NCI-H526 (cell line): ENCODE data around the gene MNX1.

Experiments
- DNase-seq, 2 experiments: peaks; one replicate each; lab custom pipeline; 2025; lab: John Stamatoyannopoulos, UW

The MNX1 gene

DNA sequence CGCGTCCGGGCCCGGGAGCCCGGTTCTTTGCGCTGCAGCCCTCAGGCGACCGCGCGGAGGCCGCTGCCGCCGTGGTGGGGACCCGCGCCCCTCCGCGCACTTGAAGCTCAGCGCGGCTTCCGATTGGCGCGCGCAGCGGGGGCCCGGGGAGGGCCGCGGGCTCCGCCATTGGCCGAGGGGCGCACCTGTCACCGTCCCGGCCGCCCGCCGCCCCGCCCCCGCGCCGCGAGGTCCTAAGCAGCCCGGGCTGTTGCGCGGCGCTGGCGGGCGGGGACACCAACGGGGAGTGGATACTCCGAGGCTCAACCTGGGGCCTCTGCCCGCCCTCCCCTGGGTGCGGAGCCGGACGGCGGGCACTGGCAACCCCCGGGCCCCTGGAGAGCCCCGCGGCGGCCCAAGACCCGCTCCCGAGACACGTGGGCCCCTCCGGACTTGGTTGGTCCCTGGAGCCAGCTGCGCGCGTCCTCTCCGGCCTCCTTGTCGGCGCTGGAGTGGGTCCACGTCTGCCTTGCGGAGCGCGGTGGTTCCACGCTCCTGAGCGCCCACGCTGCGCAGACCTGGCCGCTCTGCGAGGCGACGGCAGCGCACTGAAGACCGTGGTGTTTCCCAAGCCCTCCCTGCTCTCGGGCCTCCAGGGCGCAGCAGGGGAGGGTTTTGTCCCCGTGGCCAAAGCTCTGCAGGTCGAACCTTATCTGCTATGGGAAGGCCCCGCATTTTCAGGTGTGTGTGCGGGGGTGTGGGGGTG, at the start of gene MNX1:
Gene MNX1 (minus strand): TSS at position 76 of the 745 bp plus-strand sequence. CDS start 313 bp downstream, outside the sequence.
- peak; percentile 87 to 99 for DNase-seq

GRCh38 chr7:157059534-157059933, 49.1 kb upstream of the MNX1 start:
- no peak for DNase-seq

GRCh38 chr7:157058701-157059100, 48.2 kb upstream of the MNX1 start:
- no peak for DNase-seq

- peak in 1 of 2 experiments; percentile 48 for DNase-seq
These were observed 47.6 kb upstream of the MNX1 start for GRCh38 chr7:157058068-157058467.

DNA sequence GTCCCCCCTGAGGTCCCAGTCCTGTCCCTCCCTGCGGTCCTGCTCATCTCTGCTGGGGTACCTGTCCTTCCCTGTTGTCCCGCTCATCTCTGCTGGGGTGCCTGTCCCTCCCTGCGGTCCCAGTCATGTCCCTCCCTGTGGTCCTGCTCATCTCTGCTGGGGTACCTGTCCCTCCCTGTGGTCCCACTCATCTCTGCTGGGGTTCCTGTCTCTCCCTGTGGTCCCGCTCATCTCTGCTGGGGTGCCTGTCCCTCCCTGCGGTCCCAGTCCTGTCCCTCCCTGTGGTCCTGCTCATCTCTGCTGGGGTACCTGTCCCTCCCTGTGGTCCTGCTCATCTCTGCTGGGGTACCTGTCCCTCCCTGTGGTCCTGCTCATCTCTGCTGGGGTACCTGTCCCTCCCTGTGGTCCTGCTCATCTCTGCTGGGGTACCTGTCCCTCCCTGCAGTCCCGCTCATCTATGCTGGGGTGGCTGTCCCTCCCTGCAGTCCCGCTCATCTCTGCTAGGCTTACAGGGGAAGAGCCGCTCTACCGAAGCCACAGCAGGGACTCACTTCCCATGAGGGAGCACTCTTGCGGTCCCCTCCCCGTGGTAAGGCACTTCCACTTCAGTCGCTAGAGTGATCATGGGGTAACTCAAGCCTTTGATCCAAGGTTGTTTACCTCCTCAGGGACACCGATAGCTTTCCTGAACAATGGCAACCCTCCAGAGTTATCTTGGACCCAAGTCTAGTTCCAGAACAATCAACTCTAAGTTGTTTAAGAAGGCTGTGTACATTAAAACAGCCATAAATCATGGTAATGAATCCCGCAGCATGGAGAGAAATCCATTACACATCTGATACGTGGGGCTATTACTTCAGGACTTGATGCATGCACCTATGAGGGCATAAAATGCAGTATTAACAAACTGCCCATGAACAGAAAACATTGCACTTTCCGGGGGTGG, 46.8 kb upstream of the MNX1 start:
- no peak for DNase-seq

DNA sequence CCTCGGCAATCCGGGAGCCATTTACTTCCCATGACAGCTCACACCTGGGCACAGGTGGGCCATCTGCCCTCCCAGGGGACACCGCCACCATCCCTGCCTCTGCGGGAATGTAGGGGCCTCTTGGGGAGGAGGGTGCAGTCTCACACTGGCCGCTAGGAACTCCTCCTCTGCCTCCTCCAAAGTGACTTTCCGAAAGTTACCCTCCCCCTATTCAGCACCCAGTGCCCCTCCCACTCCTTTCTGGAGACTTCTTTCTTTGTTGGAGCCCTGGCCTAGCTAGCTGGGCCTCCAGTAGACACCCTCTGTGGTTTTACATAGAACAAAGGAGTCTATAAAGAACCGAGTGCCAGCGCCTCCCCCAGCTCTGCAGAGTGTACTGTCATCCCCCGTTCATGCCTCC, 45.8 kb upstream of the MNX1 start:
- no peak for DNase-seq

DNA sequence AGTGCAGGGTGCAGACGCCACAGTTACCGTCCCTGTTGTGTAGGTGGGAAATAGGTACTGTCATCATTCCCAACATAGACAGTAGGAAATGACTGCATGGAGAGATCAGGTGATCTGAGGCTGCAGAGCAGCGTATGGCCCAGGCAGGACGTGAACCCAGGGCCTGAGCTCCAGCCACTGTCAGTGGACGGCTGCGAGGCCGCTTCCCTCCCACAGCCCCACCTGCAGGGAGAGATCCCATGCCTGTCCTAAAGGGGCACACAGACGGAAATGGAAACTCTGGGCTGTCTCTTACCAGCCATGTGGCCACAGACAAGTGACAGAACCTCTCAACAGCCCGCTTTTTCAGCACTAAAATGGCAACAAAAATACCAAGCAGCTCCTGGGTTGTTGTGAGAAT, 44.5 kb upstream of the MNX1 start:
- no peak for DNase-seq

DNA sequence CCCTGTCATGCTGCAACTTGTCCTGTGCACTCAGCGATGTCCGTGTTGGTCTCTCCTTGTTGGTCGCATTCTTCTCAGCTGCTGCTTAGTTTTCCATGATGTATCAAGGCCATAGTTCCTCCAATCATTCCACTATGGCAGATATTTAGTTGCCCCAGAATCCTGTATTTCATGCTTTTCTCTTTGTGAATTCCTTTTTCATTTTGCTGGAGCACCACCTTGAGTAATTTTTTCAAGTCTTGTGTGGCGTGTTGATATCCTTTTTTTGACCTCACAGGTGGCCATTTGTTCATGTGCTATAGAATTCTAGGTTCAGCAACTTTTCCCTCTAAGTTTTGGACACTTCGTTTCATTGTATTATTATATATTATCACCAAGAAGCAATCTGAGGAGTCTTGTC, 42.7 kb upstream of the MNX1 start:
- DNase-seq = no peak

DNA sequence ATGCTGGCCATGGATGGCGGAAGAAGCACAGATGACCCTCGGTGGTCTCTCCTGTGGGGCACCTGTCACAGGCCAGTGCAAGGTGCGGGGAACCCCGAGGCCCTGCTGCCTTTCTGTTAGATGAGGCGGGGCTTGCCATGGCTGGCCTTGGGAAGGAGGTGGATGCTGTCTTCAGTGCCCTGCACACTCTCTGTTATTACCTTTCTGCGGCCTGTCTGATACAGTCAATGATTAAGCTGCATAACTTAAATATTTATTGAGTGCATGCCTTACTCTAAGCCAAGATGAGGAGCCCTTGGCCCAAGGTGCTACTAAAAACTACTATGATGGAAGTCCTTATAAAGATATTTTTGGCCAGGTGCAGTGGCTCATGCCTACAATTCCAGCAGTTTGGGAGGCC, 36.7 kb upstream of the MNX1 start:
- DNase-seq = no peak

DNA sequence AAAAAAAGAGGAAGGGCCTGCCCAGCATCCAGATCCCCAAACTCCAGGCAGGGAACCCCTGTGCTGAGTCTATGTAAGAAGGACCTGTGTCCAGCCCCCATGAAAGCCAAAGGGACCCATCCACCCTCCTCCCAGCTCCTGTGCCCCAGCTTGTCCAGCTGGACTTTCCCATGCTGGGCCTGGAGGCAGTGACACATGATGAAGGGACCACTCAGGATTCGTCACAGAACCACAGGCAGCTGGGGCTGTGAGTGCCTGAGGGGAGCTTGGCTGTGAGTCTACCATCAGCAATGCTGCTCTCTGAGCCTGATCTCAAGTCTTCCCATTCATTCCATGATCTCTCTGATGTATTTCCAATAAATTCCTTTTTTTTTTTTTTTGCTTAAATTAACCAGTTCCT, 36.2 kb upstream of the MNX1 start:
- no peak for DNase-seq

GRCh38 chr7:157044943-157045660, 34.6 kb upstream of the MNX1 start:
- DNase-seq = peak in 1 of 2 experiments; percentile 29

- DNase-seq = no peak
These were observed 33.8 kb upstream of the MNX1 start for GRCh38 chr7:157044147-157044687.

GRCh38 chr7:157043745-157044144, 33.3 kb upstream of the MNX1 start:
- DNase-seq = no peak

DNA sequence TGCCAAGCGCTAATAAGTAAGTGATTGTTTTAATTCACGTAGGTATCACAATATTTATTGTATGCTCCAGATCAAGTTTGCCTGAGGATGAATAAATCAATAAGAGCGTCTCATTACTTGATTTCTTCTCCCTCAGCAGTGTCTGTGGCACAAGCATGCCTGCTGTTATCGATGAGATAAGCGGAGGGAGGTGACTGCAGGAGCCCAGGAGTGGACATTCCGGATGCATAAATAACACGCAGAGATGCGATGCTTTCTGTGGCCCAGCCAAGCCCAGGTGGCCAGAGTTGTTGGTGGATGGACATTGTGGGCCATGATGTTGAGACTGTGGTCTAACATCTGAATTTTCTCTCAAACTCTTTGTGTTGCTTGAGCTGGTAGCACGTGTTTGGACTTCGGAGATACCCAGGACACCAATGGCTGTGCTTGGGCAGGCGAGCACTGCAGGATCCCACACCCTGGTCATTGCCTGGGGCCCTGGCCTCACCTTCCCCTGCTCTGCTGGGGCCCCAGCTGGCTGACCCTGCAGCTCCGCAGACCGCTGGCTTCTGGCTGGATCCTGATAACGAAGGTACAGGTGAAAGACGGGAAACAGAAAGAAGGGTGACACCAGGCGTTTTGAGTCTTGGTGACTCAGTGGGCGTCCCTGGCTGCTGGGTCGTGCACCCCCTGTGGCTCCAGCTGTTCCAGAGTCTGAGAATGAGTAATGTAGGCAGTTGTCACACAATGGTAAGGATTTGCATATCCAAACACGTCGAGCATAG, 31.2 kb upstream of the MNX1 start:
- peak; percentile 85 to 90 for DNase-seq

DNA sequence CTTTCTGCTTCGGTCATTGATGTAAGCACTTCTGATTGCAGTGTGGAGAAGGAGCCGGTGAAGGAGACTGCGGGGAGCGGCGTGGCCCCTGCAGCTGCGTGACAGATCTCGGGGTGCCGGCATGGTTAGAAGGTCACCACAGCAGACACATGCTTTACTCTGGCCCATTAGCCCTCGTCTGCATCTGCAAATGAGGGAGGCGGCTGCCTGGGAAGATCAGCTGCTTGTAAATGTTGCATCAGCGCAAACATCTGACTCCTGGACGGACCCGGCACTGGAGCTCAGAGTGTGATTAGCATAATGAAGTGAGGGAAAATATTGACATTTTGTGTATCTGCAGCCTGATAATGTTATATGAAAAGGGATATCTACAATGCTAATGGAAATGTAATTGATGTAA, 30.5 kb upstream of the MNX1 start:
- peak; percentile 81 to 93 for DNase-seq

DNA sequence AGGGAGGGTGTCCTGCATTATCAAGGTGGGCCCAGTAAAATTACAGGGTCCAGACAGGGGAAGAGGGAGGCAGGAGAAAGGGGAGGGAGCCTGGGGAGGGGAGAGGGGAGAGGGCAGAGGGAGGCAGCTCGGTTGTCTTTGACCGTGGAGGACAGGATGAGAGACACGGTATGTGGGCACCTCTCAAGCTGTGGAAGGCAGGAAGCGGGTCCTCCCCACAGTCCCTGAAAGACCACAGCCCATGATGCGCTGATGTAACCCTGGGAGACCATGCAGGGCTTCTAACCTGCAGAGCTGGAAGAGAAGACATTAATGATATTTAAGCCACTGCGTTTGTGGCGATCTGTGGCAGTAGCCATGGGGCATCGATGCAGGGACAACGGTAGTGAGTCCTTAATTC, 27.2 kb upstream of the MNX1 start:
- no peak for DNase-seq

GRCh38 chr7:157037028-157037427, 26.6 kb upstream of the MNX1 start:
- DNase-seq = no peak

DNA sequence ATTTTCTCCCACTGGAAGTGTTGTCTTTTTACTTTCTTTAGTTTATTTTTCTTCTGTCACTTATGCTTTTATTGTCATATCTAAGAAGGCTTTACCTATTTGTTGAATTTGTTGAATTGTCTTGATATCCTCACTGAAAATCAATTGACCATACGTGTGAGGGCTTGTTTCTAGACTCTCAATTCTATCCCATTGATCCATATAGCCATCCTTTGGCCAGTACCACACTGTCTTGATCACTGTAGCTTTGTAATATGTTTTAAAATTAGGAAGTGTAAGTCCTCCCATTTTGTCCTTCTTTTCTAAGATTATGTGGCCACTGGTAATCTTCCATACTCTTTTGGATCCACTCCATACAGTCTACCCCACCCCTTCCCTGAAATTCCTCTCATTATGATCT, 25.5 kb upstream of the MNX1 start:
- DNase-seq = no peak

DNA sequence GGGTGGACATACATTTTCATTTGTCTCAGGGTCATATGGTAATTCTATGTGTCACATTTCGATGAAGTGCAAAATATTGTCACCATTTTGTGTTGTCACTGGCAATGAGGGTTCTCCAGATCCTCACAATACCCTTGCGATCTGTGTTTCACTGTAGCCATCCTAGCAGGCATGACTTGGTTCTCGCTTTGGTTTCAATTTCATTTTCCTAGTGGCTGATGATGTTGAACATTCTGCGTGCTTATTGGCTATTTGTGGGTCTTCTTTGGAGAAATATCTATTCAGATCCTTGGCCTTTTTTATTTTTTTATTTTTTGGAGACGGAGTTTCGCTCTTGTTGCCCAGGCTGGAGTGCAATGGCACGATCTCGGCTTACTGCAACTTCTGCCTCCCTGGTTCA, 24.8 kb upstream of the MNX1 start:
- DNase-seq = no peak

- peak in 1 of 2 experiments; percentile 31 for DNase-seq
These were observed 23.3 kb upstream of the MNX1 start for GRCh38 chr7:157033483-157034473.
